ENCODE results near the gene TRIM33. TPM values are rescaled to one million over a fixed set of nuclear protein-coding genes. Genes with fewer than 3 reads are reported as not detected.

Gene TRIM33
- total RNA-seq, 1 donor from 2014 or later = 75.4 TPM

DNA sequence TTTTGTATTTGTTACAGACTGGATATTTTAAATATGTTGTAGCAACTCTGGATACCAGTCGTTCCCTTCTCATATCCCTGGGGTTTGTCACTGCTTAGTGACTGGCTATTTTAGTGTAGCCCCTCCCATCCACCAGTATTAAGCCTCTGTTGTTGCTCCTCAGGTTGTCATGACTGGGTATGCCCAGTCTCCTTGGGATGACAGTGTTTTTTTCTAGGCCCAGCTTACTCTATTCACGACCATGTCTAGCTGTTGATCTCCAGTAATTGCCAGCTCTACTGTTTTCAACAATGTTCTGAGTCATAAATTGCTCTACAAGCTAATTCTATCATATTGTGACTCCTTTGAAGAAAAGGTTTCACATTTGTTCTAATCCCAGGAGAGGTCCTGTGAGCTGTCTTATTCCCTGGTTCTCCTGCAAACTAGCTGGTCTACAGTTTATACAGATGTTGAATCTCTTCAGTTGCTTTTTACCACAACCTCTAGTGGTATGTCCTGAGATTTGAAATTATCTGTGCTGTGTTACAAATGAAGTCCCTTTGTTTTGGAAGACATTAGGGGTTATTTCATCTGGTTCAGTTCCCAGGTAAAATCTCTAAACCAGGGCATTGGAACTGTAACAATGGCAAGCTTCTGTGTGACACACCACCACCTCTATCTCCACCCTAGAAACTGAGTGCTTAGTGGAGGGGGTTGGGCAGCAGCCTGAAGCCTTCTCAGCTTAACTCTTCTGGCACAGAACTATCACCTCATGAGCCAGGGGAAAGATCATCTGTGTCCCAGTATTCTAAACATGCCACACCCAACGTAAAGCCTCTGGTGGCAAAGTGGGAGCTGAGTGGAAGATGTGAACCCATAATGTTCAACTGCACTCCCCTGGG is 124.6 kb downstream of the TRIM33 start:
- Histone ChIP-seq H3K4me1 (peaks cover 7% of the 10 kb centered on the region), H3K36me3 (no peaks in the 10 kb centered on the region), H3K9ac (no peak overlapping the region), H3K79me2 (ENCODE audit: low read depth) (no peaks in the 10 kb centered on the region), H3K9me3 (ENCODE audit: low read depth) (no peaks in the 10 kb centered on the region), H3K27ac (no peak overlapping the region), H2AFZ (replicated peaks) (no peak overlapping the region), H3K4me3 (no peak overlapping the region), H3K4me2 (no peak overlapping the region), H3F3A (ENCODE audit: low read depth) (no peaks in the 10 kb centered on the region), H4K20me1 (ENCODE audit: low read depth) (no peaks in the 10 kb centered on the region), H3K27me3 (no peaks in the 10 kb centered on the region)
- TF ChIP-seq EZH2phosphoT487 (IDR thresholded peaks at IDR 0.05) (no peak), EZH2 (IDR thresholded peaks at IDR 0.05) (no peak)
- TF ChIP-seq, protein P1, sequence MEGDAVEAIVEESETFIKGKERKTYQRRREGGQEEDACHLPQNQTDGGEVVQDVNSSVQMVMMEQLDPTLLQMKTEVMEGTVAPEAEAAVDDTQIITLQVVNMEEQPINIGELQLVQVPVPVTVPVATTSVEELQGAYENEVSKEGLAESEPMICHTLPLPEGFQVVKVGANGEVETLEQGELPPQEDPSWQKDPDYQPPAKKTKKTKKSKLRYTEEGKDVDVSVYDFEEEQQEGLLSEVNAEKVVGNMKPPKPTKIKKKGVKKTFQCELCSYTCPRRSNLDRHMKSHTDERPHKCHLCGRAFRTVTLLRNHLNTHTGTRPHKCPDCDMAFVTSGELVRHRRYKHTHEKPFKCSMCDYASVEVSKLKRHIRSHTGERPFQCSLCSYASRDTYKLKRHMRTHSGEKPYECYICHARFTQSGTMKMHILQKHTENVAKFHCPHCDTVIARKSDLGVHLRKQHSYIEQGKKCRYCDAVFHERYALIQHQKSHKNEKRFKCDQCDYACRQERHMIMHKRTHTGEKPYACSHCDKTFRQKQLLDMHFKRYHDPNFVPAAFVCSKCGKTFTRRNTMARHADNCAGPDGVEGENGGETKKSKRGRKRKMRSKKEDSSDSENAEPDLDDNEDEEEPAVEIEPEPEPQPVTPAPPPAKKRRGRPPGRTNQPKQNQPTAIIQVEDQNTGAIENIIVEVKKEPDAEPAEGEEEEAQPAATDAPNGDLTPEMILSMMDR (IDR thresholded peaks at IDR 0.05) = no peak
- Mint-ChIP-seq H3K4me3 (no peak overlapping the region), H3K4me1 (no peaks in the 10 kb centered on the region), H3K27ac (no peak overlapping the region), H3K27me3 (ENCODE audit: insufficient read depth, low read depth) (peaks cover 4% of the 10 kb centered on the region), H3K36me3 (peaks cover 15% of the 10 kb centered on the region), H3K9me3 (peaks cover 23% of the 10 kb centered on the region)
- DNase-seq (ENCODE audit: low spot score) = no peak

DNA sequence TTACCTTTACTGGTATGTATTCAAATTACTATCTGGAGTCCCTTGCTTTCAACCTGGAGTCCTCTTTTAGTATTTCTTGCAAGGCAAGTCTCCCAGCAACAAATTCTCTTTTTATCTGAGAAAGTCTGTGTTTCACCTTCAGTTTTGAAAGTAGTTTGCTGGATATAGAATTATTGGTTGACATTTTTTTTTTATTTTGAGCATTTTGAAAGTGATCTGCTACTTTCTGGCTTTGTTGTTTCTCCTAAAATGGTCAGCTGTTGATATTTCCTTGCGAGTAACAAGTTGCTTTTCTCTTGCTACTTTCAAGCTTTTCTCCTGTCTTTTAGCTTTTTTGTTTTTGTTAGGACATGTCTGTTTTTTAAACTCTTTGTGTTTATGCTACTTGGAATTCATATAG is 126.1 kb downstream of the TRIM33 start:
- Histone ChIP-seq H3K27ac (no peak overlapping the region), H3K4me3 (no peak overlapping the region), H3K36me3 (no peaks in the 10 kb centered on the region), H3K4me2 (no peak overlapping the region), H3K79me2 (ENCODE audit: low read depth) (no peaks in the 10 kb centered on the region), H2AFZ (replicated peaks) (no peak overlapping the region), H3K9ac (no peak overlapping the region), H3K27me3 (no peaks in the 10 kb centered on the region), H3K4me1 (peaks cover 7% of the 10 kb centered on the region), H3K9me3 (ENCODE audit: low read depth) (no peaks in the 10 kb centered on the region), H4K20me1 (ENCODE audit: low read depth) (no peaks in the 10 kb centered on the region), H3F3A (ENCODE audit: low read depth) (no peaks in the 10 kb centered on the region)
- no peak overlapping the region for H3K27ac Mint-ChIP-seq
- H3K27me3 Mint-ChIP-seq (ENCODE audit: insufficient read depth, low read depth) = peaks cover 4% of the 10 kb centered on the region
- peaks cover 12% of the 10 kb centered on the region for H3K36me3 Mint-ChIP-seq
- no peak for DNase-seq (ENCODE audit: low spot score)
- TF ChIP-seq, protein P1 (IDR thresholded peaks at IDR 0.05) = no peak
- TF ChIP-seq EZH2phosphoT487 (IDR thresholded peaks at IDR 0.05) (no peak), EZH2 (IDR thresholded peaks at IDR 0.05) (no peak)
- peaks cover 23% of the 10 kb centered on the region for H3K9me3 Mint-ChIP-seq
- H3K4me3 Mint-ChIP-seq = no peak overlapping the region
- H3K4me1 Mint-ChIP-seq = no peaks in the 10 kb centered on the region

DNA sequence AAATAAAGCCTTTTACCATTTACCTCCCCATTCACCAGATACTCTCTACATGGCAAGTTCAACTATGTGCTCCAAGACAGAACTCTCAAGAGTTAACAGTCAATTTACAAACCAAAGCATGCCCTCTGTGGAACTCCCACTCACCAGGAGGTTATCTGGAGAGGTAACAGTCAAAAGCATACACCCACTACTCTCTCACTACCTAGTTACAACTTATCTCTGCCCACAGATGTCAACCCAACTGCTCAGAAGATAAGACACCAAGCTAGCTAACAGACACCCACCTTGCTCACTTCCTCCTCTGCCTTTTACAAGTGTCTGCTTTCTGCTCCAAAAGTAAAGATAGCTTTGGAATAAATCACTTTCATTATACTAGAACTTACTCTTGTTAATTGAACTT is 131.0 kb downstream of the TRIM33 start:
- H3K9ac ChIP-seq = no peak overlapping the region
- H3K36me3 Mint-ChIP-seq = no peaks in the 10 kb centered on the region
- no peak for DNase-seq (ENCODE audit: low spot score)
- H3F3A ChIP-seq (ENCODE audit: low read depth) = no peaks in the 10 kb centered on the region
- TF ChIP-seq, protein P1 (IDR thresholded peaks at IDR 0.05) = no peak
- TF ChIP-seq EZH2phosphoT487 (IDR thresholded peaks at IDR 0.05) (no peak), EZH2 (IDR thresholded peaks at IDR 0.05) (no peak)
- no peak overlapping the region for H3K27ac ChIP-seq
- H3K4me2 ChIP-seq = no peak overlapping the region
- peaks cover 5% of the 10 kb centered on the region for H3K36me3 ChIP-seq
- peak overlapping the region; percentile 2 for H3K27ac Mint-ChIP-seq
- no peaks in the 10 kb centered on the region for H4K20me1 ChIP-seq (ENCODE audit: low read depth)
- no peaks in the 10 kb centered on the region for H3K79me2 ChIP-seq (ENCODE audit: low read depth)
- H3K4me3 ChIP-seq = no peak overlapping the region
- no peaks in the 10 kb centered on the region for H3K4me1 ChIP-seq
- no peak overlapping the region for H3K4me3 Mint-ChIP-seq
- H3K27me3 ChIP-seq = no peaks in the 10 kb centered on the region
- H2AFZ ChIP-seq (replicated peaks) = no peak overlapping the region
- H3K27me3 Mint-ChIP-seq (ENCODE audit: insufficient read depth, low read depth) = no peaks in the 10 kb centered on the region
- H3K9me3 ChIP-seq (ENCODE audit: low read depth) = peaks cover 8% of the 10 kb centered on the region
- H3K4me1 Mint-ChIP-seq = no peaks in the 10 kb centered on the region
- H3K9me3 Mint-ChIP-seq = peaks cover 33% of the 10 kb centered on the region

All from neural progenitor cell (in vitro differentiated cells).